ENCODE data around the gene TIMM44.

The TIMM44 gene

GRCh38 chr19:7980635-7981121, 37.2 kb upstream of the TIMM44 start:
- H3K27ac Mint-ChIP-seq, result no peak overlapping the region
- peaks cover 88% of the 10 kb centered on the region for H3K36me3 Mint-ChIP-seq (ENCODE audit: low read depth)
- no peaks in the 10 kb centered on the region for H3K9me3 Mint-ChIP-seq
- intact Hi-C loops (cut with micrococcal nuclease), result no loop called here
- H3K4me1 Mint-ChIP-seq (ENCODE audit: low read depth), result peaks cover 9% of the 10 kb centered on the region
- no peak overlapping the region for H3K4me3 Mint-ChIP-seq
- no peaks in the 10 kb centered on the region for H3K27me3 Mint-ChIP-seq

- Mint-ChIP-seq H3K4me1 (ENCODE audit: low read depth) (peaks cover 4% of the 10 kb centered on the region), H3K27me3 (no peaks in the 10 kb centered on the region), H3K36me3 (ENCODE audit: low read depth) (peaks cover 92% of the 10 kb centered on the region), H3K27ac (no peak overlapping the region), H3K4me3 (no peak overlapping the region), H3K9me3 (no peaks in the 10 kb centered on the region)
- intact Hi-C loops (cut with micrococcal nuclease), result no loop called here
Observed at GRCh38 chr19:7980168-7980567, 36.7 kb upstream of the TIMM44 start.

GRCh38 chr19:7979559-7979958, 36.1 kb upstream of the TIMM44 start:
- H3K4me1 Mint-ChIP-seq (ENCODE audit: low read depth), result no peaks in the 10 kb centered on the region
- H3K27me3 Mint-ChIP-seq, result no peaks in the 10 kb centered on the region
- peaks cover 92% of the 10 kb centered on the region for H3K36me3 Mint-ChIP-seq (ENCODE audit: low read depth)
- H3K4me3 Mint-ChIP-seq, result no peak overlapping the region
- intact Hi-C loops (cut with micrococcal nuclease), result no loop called here
- H3K9me3 Mint-ChIP-seq, result no peaks in the 10 kb centered on the region
- H3K27ac Mint-ChIP-seq, result no peak overlapping the region

GRCh38 chr19:7979011-7979410, 35.5 kb upstream of the TIMM44 start:
- Mint-ChIP-seq H3K9me3 (no peaks in the 10 kb centered on the region), H3K4me3 (no peak overlapping the region), H3K27me3 (no peaks in the 10 kb centered on the region), H3K27ac (no peak overlapping the region), H3K4me1 (ENCODE audit: low read depth) (no peaks in the 10 kb centered on the region), H3K36me3 (ENCODE audit: low read depth) (peaks cover 92% of the 10 kb centered on the region)
- intact Hi-C loops (cut with micrococcal nuclease), result no loop called here

GRCh38 chr19:7978179-7978825, 34.8 kb upstream of the TIMM44 start:
- H3K36me3 Mint-ChIP-seq (ENCODE audit: low read depth), result peaks cover 92% of the 10 kb centered on the region

GRCh38 chr19:7977723-7978040, 34.2 kb upstream of the TIMM44 start:
- no peak overlapping the region for H3K27ac Mint-ChIP-seq

More at GRCh38 chr19:7978179-7978825, 34.8 kb upstream of the TIMM44 start:
- H3K27me3 Mint-ChIP-seq, result no peaks in the 10 kb centered on the region
- intact Hi-C loops (cut with micrococcal nuclease), result no loop called here
- no peak overlapping the region for H3K27ac Mint-ChIP-seq
- H3K4me3 Mint-ChIP-seq, result no peak overlapping the region
- no peaks in the 10 kb centered on the region for H3K4me1 Mint-ChIP-seq (ENCODE audit: low read depth)
- no peaks in the 10 kb centered on the region for H3K9me3 Mint-ChIP-seq

GRCh38 chr19:7977021-7977722, 33.7 kb upstream of the TIMM44 start:
- Mint-ChIP-seq H3K27me3 (no peaks in the 10 kb centered on the region), H3K36me3 (ENCODE audit: low read depth) (peaks cover 92% of the 10 kb centered on the region), H3K4me1 (ENCODE audit: low read depth) (no peaks in the 10 kb centered on the region), H3K9me3 (no peaks in the 10 kb centered on the region), H3K27ac (no peak overlapping the region), H3K4me3 (no peak overlapping the region)
- intact Hi-C loops (cut with micrococcal nuclease), result no loop called here

More at GRCh38 chr19:7977723-7978040, 34.2 kb upstream of the TIMM44 start:
- Mint-ChIP-seq H3K27me3 (no peaks in the 10 kb centered on the region), H3K4me3 (no peak overlapping the region), H3K4me1 (ENCODE audit: low read depth) (no peaks in the 10 kb centered on the region), H3K36me3 (ENCODE audit: low read depth) (peaks cover 92% of the 10 kb centered on the region), H3K9me3 (no peaks in the 10 kb centered on the region)
- intact Hi-C loops (cut with micrococcal nuclease), result no loop called here

GRCh38 chr19:7976461-7976860, 33.0 kb upstream of the TIMM44 start:
- Mint-ChIP-seq H3K36me3 (ENCODE audit: low read depth) (peaks cover 92% of the 10 kb centered on the region), H3K9me3 (no peaks in the 10 kb centered on the region), H3K27ac (no peak overlapping the region), H3K27me3 (no peaks in the 10 kb centered on the region), H3K4me3 (no peak overlapping the region), H3K4me1 (ENCODE audit: low read depth) (no peaks in the 10 kb centered on the region)
- intact Hi-C loops (cut with micrococcal nuclease), result no loop called here

GRCh38 chr19:7975037-7975436, 31.6 kb upstream of the TIMM44 start:
- intact Hi-C loops (cut with micrococcal nuclease), result no loop called here
- Mint-ChIP-seq H3K4me1 (ENCODE audit: low read depth) (no peaks in the 10 kb centered on the region), H3K4me3 (no peak overlapping the region), H3K36me3 (ENCODE audit: low read depth) (peaks cover 90% of the 10 kb centered on the region), H3K27ac (no peak overlapping the region), H3K9me3 (no peaks in the 10 kb centered on the region), H3K27me3 (no peaks in the 10 kb centered on the region)

- H3K36me3 Mint-ChIP-seq (ENCODE audit: low read depth), result peaks cover 89% of the 10 kb centered on the region
- no peak overlapping the region for H3K27ac Mint-ChIP-seq
- H3K27me3 Mint-ChIP-seq, result no peaks in the 10 kb centered on the region
- no peaks in the 10 kb centered on the region for H3K9me3 Mint-ChIP-seq
- intact Hi-C loops (cut with micrococcal nuclease), result no loop called here
- H3K4me1 Mint-ChIP-seq (ENCODE audit: low read depth), result no peaks in the 10 kb centered on the region
- H3K4me3 Mint-ChIP-seq, result no peak overlapping the region
Observed at GRCh38 chr19:7973883-7974282, 30.4 kb upstream of the TIMM44 start.

- no peak overlapping the region for H3K4me3 Mint-ChIP-seq
- intact Hi-C loops (cut with micrococcal nuclease), result loop anchor here (2.0 kb wide), 1 partner anchor 31 kb away; no protein-coding TSS in a partner anchor
Observed at GRCh38 chr19:7971553-7972520, 28.4 kb upstream of the TIMM44 start.

GRCh38 chr19:7970716-7971448, 27.4 kb upstream of the TIMM44 start:
- no peaks in the 10 kb centered on the region for H3K27me3 Mint-ChIP-seq
- H3K36me3 Mint-ChIP-seq (ENCODE audit: low read depth), result peaks cover 94% of the 10 kb centered on the region
- intact Hi-C loops (cut with micrococcal nuclease), result loop anchor here (2.0 kb wide), 1 partner anchor 32 kb away; no protein-coding TSS in a partner anchor
- H3K27ac Mint-ChIP-seq, result no peak overlapping the region
- no peak overlapping the region for H3K4me3 Mint-ChIP-seq
- H3K9me3 Mint-ChIP-seq, result no peaks in the 10 kb centered on the region
- H3K4me1 Mint-ChIP-seq (ENCODE audit: low read depth), result no peaks in the 10 kb centered on the region

More at GRCh38 chr19:7971553-7972520, 28.4 kb upstream of the TIMM44 start:
- Mint-ChIP-seq H3K4me1 (ENCODE audit: low read depth) (no peaks in the 10 kb centered on the region), H3K27me3 (no peaks in the 10 kb centered on the region), H3K27ac (no peak overlapping the region), H3K36me3 (ENCODE audit: low read depth) (peaks cover 89% of the 10 kb centered on the region), H3K9me3 (no peaks in the 10 kb centered on the region)

GRCh38 chr19:7969555-7969939, 26.1 kb upstream of the TIMM44 start:
- intact Hi-C loops (cut with micrococcal nuclease), result no loop called here
- Mint-ChIP-seq H3K4me3 (no peak overlapping the region), H3K36me3 (ENCODE audit: low read depth) (peaks cover 95% of the 10 kb centered on the region), H3K4me1 (ENCODE audit: low read depth) (no peaks in the 10 kb centered on the region), H3K9me3 (no peaks in the 10 kb centered on the region), H3K27ac (no peak overlapping the region), H3K27me3 (no peaks in the 10 kb centered on the region)

All from dendritic cell treated with granulocyte-macrophage colony-stimulating factor and Interleukin-4, amounts not matched to agents 40 ng/mL and 50 ng/mL, for 4 days (primary cell).